Measurements from ENCODE around the gene PRR14. TPM values are rescaled to one million over a fixed set of nuclear protein-coding genes. Genes with fewer than 3 reads are reported as not detected.

Gene PRR14
- 9.6 and 17.8 TPM in 2 replicates for total RNA-seq (2014; rRNA removed; shearing (Covaris generic))

DNA sequence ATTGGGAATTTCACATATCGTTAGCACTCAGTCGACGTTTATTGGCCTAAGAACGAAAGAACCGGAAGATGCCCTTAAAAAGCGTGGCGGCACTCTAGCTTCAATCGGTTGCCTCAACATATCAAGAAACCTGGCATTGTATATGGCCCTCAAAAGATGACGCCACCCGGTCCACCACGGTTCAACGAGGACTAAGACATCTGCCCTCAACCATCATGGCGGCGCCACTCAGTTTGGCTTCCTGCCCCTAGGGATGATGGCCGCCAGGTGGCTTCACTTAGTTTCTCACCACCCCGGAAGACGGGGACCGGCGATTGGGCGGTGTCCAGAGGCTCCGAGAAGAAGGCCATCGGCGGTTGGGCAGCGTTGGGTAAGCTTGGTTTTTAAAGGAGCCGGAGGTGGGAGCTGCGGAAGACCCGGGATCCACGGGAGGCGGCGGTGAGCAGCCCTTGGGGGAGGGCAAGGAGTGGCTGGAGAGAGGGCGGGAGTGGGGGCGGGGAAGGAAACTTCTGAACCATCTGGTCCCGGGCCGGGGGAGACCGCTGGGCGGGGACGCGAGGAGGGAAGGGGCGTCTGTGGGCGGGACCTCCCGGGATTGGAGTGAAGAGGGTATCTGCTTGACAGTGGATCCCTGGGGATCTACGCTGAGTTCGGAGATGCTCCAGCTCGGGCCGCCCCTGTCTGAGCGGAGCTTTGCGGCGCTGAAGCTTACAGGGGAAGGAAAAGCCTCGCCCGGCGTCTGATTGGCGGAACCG lies at the start of gene PRR14:
PRR14 (plus strand) TSS at position 592 of the 755 bp plus-strand sequence. CDS start 686 bp downstream, outside the sequence.

DNA sequence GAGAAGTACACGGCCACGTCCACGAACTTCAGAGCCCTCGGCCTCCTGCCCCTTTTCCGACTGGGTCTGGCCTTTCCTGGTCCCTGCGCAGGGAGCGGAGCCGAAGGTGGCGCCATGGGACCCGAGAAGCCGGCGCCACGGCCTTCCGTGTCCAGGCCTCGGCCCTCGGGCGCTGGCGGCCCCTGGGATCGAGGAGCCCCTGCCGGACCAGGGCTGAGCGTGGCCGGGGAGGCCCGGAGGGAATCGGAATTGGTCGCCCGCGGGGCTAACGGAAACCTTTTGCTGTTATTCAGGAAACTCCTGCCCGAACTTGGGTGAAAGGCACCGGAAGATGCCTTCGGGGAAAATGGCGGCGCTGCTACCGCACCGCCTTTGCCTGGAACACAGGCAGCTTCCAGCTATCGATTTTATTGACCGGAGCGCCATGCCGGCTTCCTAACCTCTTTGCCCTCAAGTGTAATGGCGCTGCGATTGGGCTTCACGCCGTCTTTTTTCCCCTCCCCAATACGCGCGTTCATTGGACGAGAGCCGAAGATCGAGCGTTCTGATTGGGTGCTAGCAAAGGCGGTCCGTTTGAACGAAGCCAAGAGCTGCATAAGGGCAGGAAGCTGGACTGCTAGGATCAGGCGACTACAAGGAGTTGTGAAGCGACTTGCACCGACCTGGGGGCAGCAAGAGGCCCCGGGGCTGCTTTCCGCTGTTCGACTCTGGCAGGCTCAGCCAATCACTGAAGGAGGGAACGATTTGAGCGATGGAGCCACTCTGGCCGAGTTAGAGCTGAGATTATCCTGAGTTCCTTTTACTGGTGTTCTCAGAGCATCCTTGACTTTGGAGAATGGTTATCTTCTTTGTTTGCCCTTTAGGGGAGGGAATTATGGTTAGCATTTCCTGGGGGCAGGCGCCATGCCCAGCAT lies 40.6 kb upstream of the PRR14 start, which contains the start of gene ZNF689:
ZNF689 (minus strand) TSS at position 464 of the 914 bp plus-strand sequence; CDS start at position 116, 348 bp downstream.

DNA sequence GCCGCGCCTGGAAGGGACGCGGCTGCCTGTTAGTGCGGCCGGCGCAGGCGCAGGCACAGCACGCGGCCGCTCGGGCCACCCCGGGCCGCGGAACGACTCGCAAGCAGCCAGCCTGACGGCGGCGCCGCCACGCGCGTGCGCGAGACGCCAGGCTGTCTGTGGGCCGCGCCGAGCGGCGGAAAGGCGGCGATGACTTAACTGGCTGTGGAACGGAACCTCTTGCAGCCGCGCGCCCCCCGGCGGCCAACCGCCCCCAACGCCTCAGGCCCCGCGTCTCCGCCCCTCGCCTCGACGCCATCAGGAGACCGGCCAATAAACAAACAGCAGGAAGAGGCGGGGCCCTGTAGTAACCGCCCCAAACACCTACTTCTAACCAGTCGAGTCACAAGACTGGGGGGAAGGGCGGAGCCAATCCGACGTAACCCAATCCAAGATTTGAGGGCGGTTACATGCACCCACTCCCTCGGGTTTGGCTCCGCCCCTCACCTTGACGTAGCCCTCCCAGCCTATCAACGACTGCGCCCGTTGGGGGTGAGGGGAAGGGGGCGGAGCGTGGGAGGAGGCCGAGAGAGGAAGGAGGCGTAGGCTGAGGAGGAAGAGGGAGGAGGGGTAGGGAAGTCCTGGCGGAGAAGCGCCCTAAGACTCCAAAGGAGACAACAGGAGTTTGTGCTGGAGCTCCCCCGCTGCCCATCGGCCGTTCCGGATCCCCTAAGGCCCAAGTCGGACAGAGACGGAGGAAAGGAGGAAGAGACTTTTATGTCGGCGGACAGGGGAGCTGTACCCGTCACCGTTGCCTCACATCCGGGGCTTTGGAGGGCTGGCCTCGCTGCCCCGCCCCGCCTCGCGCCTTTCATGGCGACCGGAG lies 7.3 kb downstream of the PRR14 start, which contains the start of gene FBRS:
FBRS (plus strand) TSS at position 566 of the 865 bp plus-strand sequence. CDS start 1,088 bp downstream, outside the sequence.

GRCh38 chr16:30698816-30699614 lies 48.3 kb downstream of the PRR14 start, which contains the start of gene SRCAP:
SRCAP (plus strand) TSS chr16:30699171; CDS start chr16:30700825, 1,654 bp downstream.

Small RNA genes within 50 kb of the gene (small RNA-seq; reads per million reads assigned to genes)
- gene AC093249.1 (not detected), gene RNU6-1043P (not detected), gene RNU6-416P (not detected)

Other genes with a start within 250 kb of the PRR14 start
- 7.2 and 9.6 TPM in 2 replicates for gene ZNF771, start 243.4 kb upstream of the PRR14 start, total RNA-seq (2014; rRNA removed; shearing (Covaris generic))
- gene DCTPP1, start 220.9 kb upstream of the PRR14 start, total RNA-seq (2014; rRNA removed; shearing (Covaris generic)): 36.7 and 40.4 TPM in 2 replicates
- 15.3 and 20.9 TPM in 2 replicates for gene SEPHS2, start 205.1 kb upstream of the PRR14 start, total RNA-seq (2014; rRNA removed; shearing (Covaris generic))
- not detected in 2 replicates for gene ITGAL, start 178.2 kb upstream of the PRR14 start, total RNA-seq (2014; rRNA removed; shearing (Covaris generic))
- 42.1 and 44.2 TPM in 2 replicates for gene ZNF768, start 124.4 kb upstream of the PRR14 start, total RNA-seq (2014; rRNA removed; shearing (Covaris generic))
- gene ZNF747, start 116.1 kb upstream of the PRR14 start, total RNA-seq (2014; rRNA removed; shearing (Covaris generic)): 0.23 and 0.82 TPM in 2 replicates
- gene ZNF764, start 92.6 kb upstream of the PRR14 start, total RNA-seq (2014; rRNA removed; shearing (Covaris generic)): 10.9 and 14.7 TPM in 2 replicates
- 12.4 and 17.1 TPM in 2 replicates for gene ZNF688, start 79.2 kb upstream of the PRR14 start, total RNA-seq (2014; rRNA removed; shearing (Covaris generic))
- not detected in 2 replicates for gene ZNF785, start 65.3 kb upstream of the PRR14 start, total RNA-seq (2014; rRNA removed; shearing (Covaris generic))
- 8.7 and 11.5 TPM in 2 replicates for gene ZNF689, start 40.6 kb upstream of the PRR14 start, total RNA-seq (2014; rRNA removed; shearing (Covaris generic))
- gene FBRS, start 7.5 kb downstream of the PRR14 start, total RNA-seq (2014; rRNA removed; shearing (Covaris generic)): 24.3 and 26.5 TPM in 2 replicates
- 33.7 and 36.1 TPM in 2 replicates for gene SRCAP, start 48.2 kb downstream of the PRR14 start, total RNA-seq (2014; rRNA removed; shearing (Covaris generic))
- gene PHKG2, start 97.5 kb downstream of the PRR14 start, total RNA-seq (2014; rRNA removed; shearing (Covaris generic)): 25.8 and 27.6 TPM in 2 replicates
- 21.3 and 29.5 TPM in 2 replicates for gene CFAP119, start 111.1 kb downstream of the PRR14 start, total RNA-seq (2014; rRNA removed; shearing (Covaris generic))
- gene RNF40, start 111.4 kb downstream of the PRR14 start, total RNA-seq (2014; rRNA removed; shearing (Covaris generic)): 110 and 121 TPM in 2 replicates
- 9.7 and 10.2 TPM in 2 replicates for gene ZNF629, start 136.2 kb downstream of the PRR14 start, total RNA-seq (2014; rRNA removed; shearing (Covaris generic))
- 57.4 and 71.4 TPM in 2 replicates for gene BCL7C, start 243.1 kb downstream of the PRR14 start, total RNA-seq (2014; rRNA removed; shearing (Covaris generic))
- not detected in 2 replicates for gene CTF1, start 245.7 kb downstream of the PRR14 start, total RNA-seq (2014; rRNA removed; shearing (Covaris generic))

Data from A375 (cell line).